Brain microvascular endothelial cell (primary cell): ENCODE results near the gene GGNBP2.

Experiments
- DNase-seq: peaks from one replicate; pipeline ENCODE4 v3.0.0-alpha.2; 2020
- H3K27ac ChIP-seq: fragments of 250-450 bp; sonication (Bioruptor Pico); 2 replicates; pipeline ENCODE4 v1.5.1; 2020; ENCODE audit warnings: mild to moderate bottlenecking, moderate library complexity
- H3K27me3 ChIP-seq: fragments of 250-450 bp; sonication (Bioruptor Pico); replicated peaks from 2 replicates; pipeline ENCODE4 v1.5.1; 2020; ENCODE audit warnings: mild to moderate bottlenecking
- H3K36me3 ChIP-seq: fragments of 250-450 bp; sonication (Bioruptor Pico); replicated peaks from 2 replicates; pipeline ENCODE4 v1.5.1; 2020; ENCODE audit warnings: mild to moderate bottlenecking
- H3K4me3 ChIP-seq: 2 replicates; pipeline ENCODE4 v1.5.1; 2011; ENCODE audit warnings: low read depth, mild to moderate bottlenecking, control low read depth, low read length, moderate library complexity
- in situ Hi-C: cut with HindIII; loops from 2 replicates; pipeline ENCODE4 v1.10.0; 2017; ENCODE audit warnings: low sequenced_read_pairs, low pct_ligation_motif_present
- TF ChIP-seq, protein P1 (sequence below): IDR thresholded peaks from 2 replicates; pipeline ENCODE4 v1.5.1; 2011; ENCODE audit warnings: low read depth, mild to moderate bottlenecking, moderate library complexity, low read length, control low read depth, inconsistent platforms; ENCODE audit errors: missing control alignments

Gene GGNBP2

DNA sequence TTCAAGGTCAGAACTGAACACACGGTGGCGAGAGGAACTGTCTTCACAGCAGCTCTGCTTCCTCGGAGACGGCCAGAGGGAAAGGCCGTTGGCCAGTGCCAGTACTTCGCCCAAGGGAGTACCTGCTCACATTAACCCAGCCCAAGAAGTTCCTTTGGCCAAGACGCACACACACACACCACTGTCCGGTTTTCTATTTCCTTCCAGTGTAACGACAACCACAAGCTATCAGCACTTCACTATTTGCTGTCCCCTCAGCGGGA, 744 bp upstream of the GGNBP2 start:
- peak; percentile 47 for DNase-seq
- in situ Hi-C loops = no loop called here
- no peaks in the 10 kb centered on the region for H3K36me3 ChIP-seq
- H3K27me3 ChIP-seq = no peaks in the 10 kb centered on the region
- TF ChIP-seq, protein P1, sequence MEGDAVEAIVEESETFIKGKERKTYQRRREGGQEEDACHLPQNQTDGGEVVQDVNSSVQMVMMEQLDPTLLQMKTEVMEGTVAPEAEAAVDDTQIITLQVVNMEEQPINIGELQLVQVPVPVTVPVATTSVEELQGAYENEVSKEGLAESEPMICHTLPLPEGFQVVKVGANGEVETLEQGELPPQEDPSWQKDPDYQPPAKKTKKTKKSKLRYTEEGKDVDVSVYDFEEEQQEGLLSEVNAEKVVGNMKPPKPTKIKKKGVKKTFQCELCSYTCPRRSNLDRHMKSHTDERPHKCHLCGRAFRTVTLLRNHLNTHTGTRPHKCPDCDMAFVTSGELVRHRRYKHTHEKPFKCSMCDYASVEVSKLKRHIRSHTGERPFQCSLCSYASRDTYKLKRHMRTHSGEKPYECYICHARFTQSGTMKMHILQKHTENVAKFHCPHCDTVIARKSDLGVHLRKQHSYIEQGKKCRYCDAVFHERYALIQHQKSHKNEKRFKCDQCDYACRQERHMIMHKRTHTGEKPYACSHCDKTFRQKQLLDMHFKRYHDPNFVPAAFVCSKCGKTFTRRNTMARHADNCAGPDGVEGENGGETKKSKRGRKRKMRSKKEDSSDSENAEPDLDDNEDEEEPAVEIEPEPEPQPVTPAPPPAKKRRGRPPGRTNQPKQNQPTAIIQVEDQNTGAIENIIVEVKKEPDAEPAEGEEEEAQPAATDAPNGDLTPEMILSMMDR = peak; percentile 34
- H3K27ac ChIP-seq = peak overlapping the region; percentile 95
- H3K4me3 ChIP-seq = peak overlapping the region; percentile 95

DNA sequence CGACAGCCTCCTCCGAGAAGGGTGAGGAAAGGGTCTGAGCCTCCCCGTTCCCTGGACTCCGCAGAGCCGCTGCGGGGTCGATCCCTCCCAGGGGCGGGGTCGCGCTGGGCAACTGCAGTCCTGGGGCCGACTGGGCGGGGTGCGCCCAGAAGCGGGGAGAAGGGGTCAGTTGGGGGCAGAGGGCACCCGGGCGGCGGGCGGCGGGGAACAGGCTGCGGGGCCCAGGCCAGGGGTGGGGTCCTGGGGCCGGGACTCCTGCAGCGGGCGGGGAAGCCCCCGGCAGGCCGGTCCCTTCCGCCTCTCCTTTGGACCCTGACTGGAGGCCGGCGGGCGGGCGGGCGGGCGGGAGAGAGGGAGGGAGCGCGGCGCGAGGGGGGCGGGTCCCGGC, 352 bp downstream of the GGNBP2 start:
- TF ChIP-seq, protein P1 = no peak
- Histone ChIP-seq H3K27ac (peak overlapping the region; percentile 95), H3K36me3 (no peaks in the 10 kb centered on the region), H3K4me3 (peak overlapping the region; percentile 95), H3K27me3 (no peaks in the 10 kb centered on the region)
- in situ Hi-C loops = no loop called here
- DNase-seq = no peak

DNA sequence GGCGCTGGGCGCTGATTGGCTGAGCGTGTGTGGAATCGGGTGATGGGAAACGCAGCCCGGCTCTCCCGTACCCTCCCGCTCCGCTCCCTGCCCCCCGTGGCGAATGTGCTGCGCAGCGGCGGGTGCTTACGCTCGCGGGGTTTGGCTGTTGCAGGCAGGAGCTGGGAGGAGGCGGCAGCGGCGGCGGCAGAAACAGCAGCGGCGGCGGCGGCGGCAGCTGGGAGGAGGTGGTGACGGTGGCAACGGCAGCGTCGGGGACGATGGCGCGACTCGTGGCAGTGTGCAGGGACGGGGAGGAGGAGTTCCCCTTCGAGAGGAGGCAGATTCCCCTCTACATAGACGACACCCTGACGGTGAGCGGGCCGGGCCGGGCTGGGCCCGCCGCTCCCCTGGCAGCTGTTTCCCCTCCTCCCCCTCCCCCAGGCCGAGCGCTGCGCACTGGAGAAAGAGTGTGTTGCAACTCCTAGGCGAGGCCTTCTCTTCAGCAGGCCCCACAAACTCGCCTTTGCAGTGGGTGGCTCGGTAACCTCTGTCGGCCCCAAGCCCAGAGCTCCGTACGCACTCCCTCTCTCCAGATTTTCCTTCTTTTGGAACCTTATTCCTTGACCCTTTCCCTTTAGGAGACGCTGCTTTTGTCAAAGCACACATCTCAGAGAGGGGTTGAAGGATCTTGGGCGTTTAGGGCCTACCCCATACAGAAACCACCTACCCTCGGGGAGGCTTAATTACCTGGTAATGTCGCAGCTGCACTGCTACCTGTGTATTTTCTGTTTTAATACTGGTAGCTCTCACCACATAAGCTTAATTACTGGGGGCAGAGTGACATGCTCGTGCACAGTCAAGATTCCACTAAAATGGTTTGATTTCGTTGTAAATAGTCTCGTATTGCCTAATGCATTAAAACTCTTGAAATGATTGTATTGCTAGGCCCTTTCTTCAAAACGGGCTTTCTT, 1.0 kb downstream of the GGNBP2 start:
- Histone ChIP-seq H3K36me3 (no peaks in the 10 kb centered on the region), H3K4me3 (peak overlapping the region; percentile 82), H3K27ac (peak overlapping the region; percentile 95), H3K27me3 (no peaks in the 10 kb centered on the region)
- DNase-seq = peak; percentile 96
- in situ Hi-C loops = no loop called here
- TF ChIP-seq, protein P1 = peak; percentile 10

DNA sequence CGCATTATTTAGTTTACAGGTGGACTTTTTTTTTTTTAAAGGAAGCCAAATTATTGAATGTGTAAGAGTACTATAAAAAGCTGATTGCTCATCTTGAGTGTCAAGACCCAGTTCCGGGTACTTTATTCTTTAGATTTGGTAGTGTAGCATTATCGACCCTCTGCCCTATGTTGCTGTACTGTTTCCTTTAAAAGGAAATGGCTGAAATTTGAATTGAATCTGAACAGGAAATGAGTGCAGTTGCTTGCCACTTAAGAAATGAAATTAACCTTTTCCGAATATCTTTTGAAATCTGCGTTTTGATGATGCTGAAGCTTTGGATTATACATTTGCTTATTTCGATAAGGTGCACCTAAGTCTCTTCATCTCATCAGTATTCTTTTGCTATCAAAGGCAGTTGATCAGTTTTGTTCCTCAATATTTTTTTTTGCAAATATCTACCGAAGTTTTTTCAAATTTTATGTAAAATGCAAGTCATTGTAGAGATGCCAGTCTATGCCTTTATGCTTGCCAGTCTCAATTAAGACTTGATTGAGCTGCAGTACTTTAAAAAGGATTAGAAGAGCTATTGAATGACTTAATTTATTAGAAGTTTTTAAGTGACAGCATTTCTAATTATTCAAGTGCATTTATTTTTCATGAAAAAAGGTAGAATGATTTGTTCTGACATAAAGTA, 1.8 kb downstream of the GGNBP2 start:
- peak overlapping the region; percentile 95 for H3K27ac ChIP-seq
- in situ Hi-C loops = no loop called here
- TF ChIP-seq, protein P1 = no peak
- peak overlapping the region; percentile 82 for H3K4me3 ChIP-seq
- H3K27me3 ChIP-seq = no peaks in the 10 kb centered on the region
- no peaks in the 10 kb centered on the region for H3K36me3 ChIP-seq
- no peak for DNase-seq

DNA sequence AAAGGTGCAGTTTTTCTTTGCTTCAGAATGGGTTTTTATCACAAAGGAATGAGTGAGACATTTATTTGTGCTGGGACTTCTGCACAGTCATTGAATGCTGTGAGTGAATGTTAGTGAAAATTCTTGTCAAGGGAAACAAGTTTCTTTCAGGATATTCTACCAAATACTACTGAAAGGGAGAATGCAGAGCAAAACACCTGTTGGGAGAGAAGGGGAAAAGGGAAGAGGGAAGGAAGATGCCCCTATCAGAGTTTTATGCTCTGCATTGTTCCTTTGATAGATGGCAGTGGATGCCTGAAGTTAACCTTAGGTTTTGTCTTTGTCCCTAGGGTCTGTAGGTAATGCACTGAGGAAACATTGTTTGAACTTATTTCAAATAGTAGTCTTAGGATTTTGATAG, 3.1 kb downstream of the GGNBP2 start:
- no peaks in the 10 kb centered on the region for H3K27me3 ChIP-seq
- H3K27ac ChIP-seq = no peak overlapping the region
- H3K4me3 ChIP-seq = peak overlapping the region; percentile 15
- H3K36me3 ChIP-seq = no peaks in the 10 kb centered on the region
- in situ Hi-C loops = no loop called here
- no peak for DNase-seq
- TF ChIP-seq, protein P1 = no peak
